Stomach (tissue), 9 donors: ENCODE measurements around the gene RBMS1. TPM values are rescaled to one million over a fixed set of nuclear protein-coding genes. Genes with fewer than 3 reads are reported as not detected.

Source experiments
- DNase-seq, 2 donors: peaks; one replicate each; pipeline versions ENCODE4 v3.0.0 to v3.0.0-alpha.2; 2013 to 2019
- H3K27ac ChIP-seq, 5 donors: fragments of 200-600 bp in 4 of 5; sonication (generic) in 4 of 5; one replicate each; pipeline ENCODE4 v1.5.1; 2013 to 2019; ENCODE audit warnings: mild to moderate bottlenecking in 1 of 5, moderate library complexity in 1 of 5
- H3K27me3 ChIP-seq, 3 donors: fragments of 200-600 bp; sonication (generic); one replicate each; pipeline ENCODE4 v1.5.1; 2017 to 2019; ENCODE audit warnings: mixed run types in 1 of 3
- H3K36me3 ChIP-seq, 4 donors: fragments of 200-600 bp; sonication (generic); 1 replicate in 3 of 4; 2 replicates in 1 of 4; pipeline ENCODE4 v1.5.1; 2016 to 2019
- H3K4me1 ChIP-seq, 4 donors: fragments of 200-600 bp; sonication (generic); one replicate each; pipeline ENCODE4 v1.5.1; 2016 to 2019
- H3K4me3 ChIP-seq, 4 donors: fragments of 200-600 bp; sonication (generic) in 3 of 4; one replicate each; pipeline ENCODE4 v1.5.1; 2016 to 2019; ENCODE audit warnings: mild to moderate bottlenecking in 1 of 4
- H3K9me3 ChIP-seq, 4 donors: fragments of 200-600 bp; sonication (generic); one replicate each; pipeline ENCODE4 v1.5.1; 2016 to 2019
- CTCF ChIP-seq, 7 experiments: fragments of 450-650 bp in 4 of 7; fragments of 200-600 bp in 3 of 7; sonication (generic) in 3 of 7; IDR thresholded peaks; one replicate each; pipeline ENCODE4 v1.5.1; 2016 to 2019; ENCODE audit warnings: antibody characterized with exemption in 7 of 7, control low read depth in 2 of 7, mild to moderate bottlenecking in 1 of 7
- EP300 ChIP-seq: sonication (generic); formaldehyde crosslinking; IDR thresholded peaks from one replicate; pipeline ENCODE4 v1.6.1; 2017; ENCODE audit warnings: antibody characterized with exemption
- POLR2A ChIP-seq, 4 donors: fragments of 450-650 bp; IDR thresholded peaks; one replicate each; pipeline ENCODE4 v1.6.1; 2016; ENCODE audit warnings: antibody characterized with exemption in 4 of 4, control low read depth in 2 of 4, mild to moderate bottlenecking in 1 of 4, moderate library complexity in 1 of 4
- POLR2AphosphoS5 ChIP-seq, 3 donors: sonication (generic); formaldehyde crosslinking; IDR thresholded peaks; one replicate each; pipeline ENCODE4 v1.6.1; 2016; ENCODE audit warnings: antibody characterized with exemption in 3 of 3
- WGBS, 5 donors: extraction: QIAGEN DNeasy Blood & Tissue Kit in 3 of 5; methylation state at CpG; one replicate each; pipeline versions ENCODE4 v1.1.5 to v1.1.7; 2013 to 2018; 5-methylcytosine and 5-hydroxymethylcytosine counted together
- intact Hi-C: fragments of 100-400 bp; cut with DNase I; formaldehyde crosslinking; loops from one replicate; pipeline ENCODE4 v1.15.1; 2023; ENCODE audit warnings: low total_unique reads
- polyA plus RNA-seq, 3 donors: library from polyadenylated mRNA; stranded (reverse); fragments of 200-250 nt; gene quantifications; one replicate each; pipeline ENCODE4 v1.2.3, GENCODE V29; 2013
- total RNA-seq, 5 donors: library from RNA; depleted of rRNA; stranded (reverse); fragments of >200 nt; gene quantifications; one replicate each; pipeline versions ENCODE4 v1.1.0 to v1.2.3, GENCODE V29; 2014 to 2016
- donor health status: healthy with polysubstance abuse.
- donor health status: Bipolar disorder and iron deficiency.
- donor health status: healthy.

The RBMS1 gene
- total and polyA plus RNA-seq, 8 donors = 4.3 to 134 (median 27.8) TPM

GRCh38 chr2:160376576-160376975 lies 117.0 kb downstream of the RBMS1 start:
- no peaks in the 10 kb centered on the region for H3K36me3 ChIP-seq
- DNase-seq = no peak
- H3K4me3 ChIP-seq = no peak overlapping the region
- H3K9me3 ChIP-seq = no peaks in the 10 kb centered on the region
- no peaks in the 10 kb centered on the region for H3K27me3 ChIP-seq
- H3K4me1 ChIP-seq = peaks cover 51 to 100% (median 77%) of the 10 kb centered on the region in 4 donors
- TF ChIP-seq CTCF (IDR thresholded peaks at IDR 0.05) (no peak), POLR2AphosphoS5 (IDR thresholded peaks at IDR 0.05) (no peak), POLR2A (IDR thresholded peaks at IDR 0.05) (no peak), EP300 (no peak)
- H3K27ac ChIP-seq = peak overlapping the region in 4 of 5 donors; percentile 17 to 80 (median 59)
- 65 to 88% (median 86%) methylated on average over 4 of the region's 4 CpGs for WGBS, 5 donors
- intact Hi-C loops = no loop called here

GRCh38 chr2:160375802-160376469 lies 117.7 kb downstream of the RBMS1 start:
- Histone ChIP-seq H3K9me3 (no peaks in the 10 kb centered on the region), H3K27ac (peak overlapping the region in 4 of 5 donors; percentile 5 to 80 (median 34)), H3K4me3 (no peak overlapping the region), H3K36me3 (no peaks in the 10 kb centered on the region), H3K4me1 (peaks cover 51 to 100% (median 76%) of the 10 kb centered on the region in 4 donors), H3K27me3 (no peaks in the 10 kb centered on the region)
- no peak for TF ChIP-seq EP300
- TF ChIP-seq POLR2AphosphoS5 (IDR thresholded peaks at IDR 0.05) = no peak
- TF ChIP-seq POLR2A (IDR thresholded peaks at IDR 0.05) = no peak
- no peak for TF ChIP-seq CTCF (IDR thresholded peaks at IDR 0.05)
- peak in 1 of 2 donors; percentile 51 for DNase-seq
- intact Hi-C loops = no loop called here
- WGBS, 5 donors = 55 to 63% (median 56%) methylated on average over 2 of the region's 2 CpGs

- Histone ChIP-seq H3K36me3 (no peaks in the 10 kb centered on the region), H3K4me1 (peaks cover 49 to 100% (median 73%) of the 10 kb centered on the region in 4 donors), H3K27ac (peak overlapping the region in 3 of 5 donors; percentile 5 to 80 (median 50)), H3K27me3 (no peaks in the 10 kb centered on the region), H3K4me3 (no peak overlapping the region), H3K9me3 (no peaks in the 10 kb centered on the region)
- no peak for DNase-seq
- WGBS, 5 donors = 78 to 94% (median 84%) methylated on average over 4 of the region's 4 CpGs
- intact Hi-C loops = no loop called here
- TF ChIP-seq POLR2AphosphoS5 (IDR thresholded peaks at IDR 0.05) = no peak
- TF ChIP-seq CTCF (IDR thresholded peaks at IDR 0.05) = no peak
- no peak for TF ChIP-seq EP300
- no peak for TF ChIP-seq POLR2A (IDR thresholded peaks at IDR 0.05)
Observed at GRCh38 chr2:160375037-160375436, 118.6 kb downstream of the RBMS1 start.

- intact Hi-C loops = no loop called here
- H3K27ac ChIP-seq = peak overlapping the region in 3 of 5 donors; percentile 9 to 80 (median 46)
- H3K4me1 ChIP-seq = peaks cover 42 to 100% (median 71%) of the 10 kb centered on the region in 4 donors
Observed at GRCh38 chr2:160373666-160374065, 119.9 kb downstream of the RBMS1 start.

More at GRCh38 chr2:160373666-160374065, 119.9 kb downstream of the RBMS1 start:
- TF ChIP-seq EP300 (no peak), POLR2A (IDR thresholded peaks at IDR 0.05) (no peak), CTCF (IDR thresholded peaks at IDR 0.05) (no peak), POLR2AphosphoS5 (IDR thresholded peaks at IDR 0.05) (no peak)
- H3K27me3 ChIP-seq = no peaks in the 10 kb centered on the region
- no peaks in the 10 kb centered on the region for H3K9me3 ChIP-seq
- DNase-seq = no peak
- H3K4me3 ChIP-seq = no peak overlapping the region
- H3K36me3 ChIP-seq = no peaks in the 10 kb centered on the region
